ENCODE results near the gene DACH1.
"Not testable (repeated sequence)": the region's sequence is repeated elsewhere in the genome, so short reads cannot be mapped to it uniquely, and the experiment has no call there.

Gene DACH1

DNA sequence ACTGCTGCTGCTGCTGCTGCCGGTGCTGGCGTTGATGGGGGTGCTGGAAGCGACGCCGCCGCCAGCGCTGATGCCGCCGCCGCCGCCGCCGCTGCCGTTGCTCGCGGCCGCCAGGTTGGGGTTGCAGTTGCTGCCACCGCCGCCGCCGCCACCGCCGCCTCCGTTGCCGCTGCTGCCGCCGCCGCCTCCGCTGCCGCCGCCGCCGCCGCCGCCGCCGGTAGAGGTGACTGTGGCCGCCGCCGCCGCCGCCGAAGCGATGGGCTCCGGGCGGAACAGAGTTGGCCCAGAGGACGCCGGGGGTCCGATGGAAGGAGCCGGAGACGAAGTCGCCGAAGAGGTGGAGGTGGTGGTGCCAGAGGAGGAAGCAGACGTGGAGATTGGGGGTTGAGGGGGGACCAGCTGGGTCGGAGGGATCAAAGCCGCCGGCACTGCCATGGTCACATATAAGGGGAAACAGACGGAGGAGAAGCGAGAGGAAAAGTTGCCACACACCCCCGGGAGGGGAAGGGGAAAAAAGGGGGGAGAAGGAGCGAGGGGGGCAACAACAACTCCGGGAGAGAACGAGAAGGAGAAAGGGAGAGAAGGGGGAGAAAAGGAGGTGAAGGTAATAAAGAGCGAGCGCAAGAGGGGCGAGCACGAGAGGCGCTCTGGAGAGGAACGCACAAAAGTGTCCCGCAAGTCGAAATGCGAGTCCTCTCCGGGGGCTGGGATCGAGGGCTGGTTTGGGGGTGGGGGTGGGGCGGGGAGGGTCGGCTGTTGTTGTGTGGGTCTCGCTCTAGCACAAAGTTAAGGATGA lies 471 bp downstream of the DACH1 start:
- peak; percentile 45 for DNase-seq (ENCODE audit: low read depth, low spot score)

DNA sequence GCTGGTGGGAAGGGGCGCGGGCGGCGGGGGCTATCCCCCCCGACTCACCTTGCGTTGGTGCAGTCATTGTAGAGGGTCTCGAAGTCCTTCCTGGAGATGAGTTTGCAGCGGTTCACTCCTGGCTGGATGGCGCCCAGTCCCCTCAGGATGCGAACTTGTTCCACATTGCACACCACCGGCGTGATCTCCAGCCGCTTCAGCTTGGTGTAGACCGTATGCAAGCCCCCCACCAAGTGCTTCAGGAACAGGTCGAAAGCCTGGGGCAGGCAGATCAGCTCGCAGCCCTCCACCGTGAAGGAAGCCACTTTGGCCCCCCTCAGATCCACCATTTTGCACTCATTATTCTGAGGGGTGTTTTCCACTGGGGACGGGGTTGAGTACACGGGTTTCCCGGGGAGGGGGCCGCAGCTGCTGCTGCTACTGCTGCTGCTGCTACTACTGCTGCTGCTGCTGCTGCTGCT lies 1.1 kb downstream of the DACH1 start:
- peak; percentile 50 for DNase-seq (ENCODE audit: low read depth, low spot score)

DNA sequence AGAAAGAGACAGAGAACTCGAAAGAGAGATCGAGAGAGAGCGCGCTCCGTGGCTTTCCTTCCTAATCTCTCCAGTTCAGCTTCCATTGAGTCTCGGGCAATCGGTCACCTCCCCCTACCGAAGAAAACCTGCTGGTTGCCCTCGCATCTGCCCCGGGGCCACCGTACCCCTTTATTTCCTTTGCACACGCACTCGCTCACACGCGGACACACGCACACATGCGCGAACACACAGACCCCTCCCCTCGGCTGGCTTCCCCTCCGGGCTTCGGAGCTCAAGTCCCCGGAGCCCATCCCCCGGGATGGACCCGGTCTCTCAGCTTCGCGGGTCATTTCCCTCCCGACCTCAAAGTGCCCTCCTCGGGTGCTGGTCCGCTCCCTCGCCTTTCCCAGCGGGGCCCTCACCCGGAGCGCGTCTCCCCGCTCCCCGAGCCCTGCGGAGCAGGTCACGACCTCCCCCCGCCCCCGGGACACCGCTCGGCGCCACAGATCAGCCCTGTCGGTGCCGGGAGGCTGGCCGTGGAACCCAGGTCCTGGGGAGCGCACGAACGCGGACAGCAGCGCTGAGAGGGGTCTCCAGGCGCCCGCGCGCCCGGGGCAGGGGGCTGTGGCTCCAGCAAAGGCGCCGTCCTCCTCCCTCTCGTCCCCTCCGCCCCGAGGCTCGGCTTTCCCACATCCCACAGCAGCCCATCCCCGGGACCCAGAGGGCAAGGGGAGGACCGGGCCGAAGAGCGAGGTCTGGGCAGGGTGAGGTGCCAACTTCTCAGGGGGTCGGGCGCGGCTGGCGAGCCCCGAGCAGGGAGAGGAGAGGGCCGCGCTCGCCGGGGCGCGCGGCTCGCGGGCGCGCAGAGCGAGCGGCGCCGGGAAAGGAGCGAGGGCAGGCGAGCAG lies 1.8 kb downstream of the DACH1 start:
- DNase-seq (ENCODE audit: low read depth, low spot score): peak; percentile 34

DNA sequence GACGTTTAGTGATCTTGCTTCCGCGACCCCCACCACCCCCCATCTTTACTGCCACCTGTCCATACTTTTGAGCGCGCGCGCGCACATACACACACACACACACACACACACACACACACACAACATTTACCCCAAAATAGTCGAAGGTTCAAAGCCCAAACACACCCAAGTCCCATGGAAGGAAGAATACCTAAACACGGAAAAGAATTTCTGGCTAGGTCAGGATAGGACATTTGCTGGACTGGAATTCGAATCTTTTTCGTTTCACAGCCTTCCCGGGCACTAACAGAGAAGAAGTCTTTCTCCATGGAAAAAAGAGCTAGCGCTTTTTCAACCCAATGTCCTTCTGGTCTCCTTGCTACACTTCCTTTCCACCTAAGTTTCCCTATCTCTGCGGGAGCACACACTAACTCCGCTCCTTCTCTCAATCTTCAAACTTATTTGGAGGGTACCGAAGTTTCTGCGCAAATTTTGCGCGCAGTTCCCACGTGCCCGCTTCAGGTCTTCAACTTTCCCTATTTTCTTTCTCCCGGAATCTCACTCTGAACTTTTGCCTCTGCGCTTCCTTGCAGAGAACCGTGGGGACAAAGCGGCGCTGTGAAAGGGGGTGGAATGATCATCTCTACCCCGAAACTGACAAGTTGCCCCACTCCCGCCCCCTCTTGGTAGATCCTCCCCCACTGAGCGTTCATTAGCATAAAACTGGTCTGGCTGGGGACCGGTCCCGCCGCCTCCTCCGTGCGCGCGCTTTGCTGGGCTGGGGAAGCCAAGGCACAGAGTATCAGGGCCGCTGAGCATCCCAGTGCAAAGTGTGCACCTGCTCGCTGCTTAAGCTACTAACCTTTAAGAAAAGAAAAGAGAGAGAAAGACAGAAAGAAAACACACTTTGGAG lies 2.7 kb downstream of the DACH1 start:
- DNase-seq (ENCODE audit: low read depth, low spot score): peak; percentile 64

DNA sequence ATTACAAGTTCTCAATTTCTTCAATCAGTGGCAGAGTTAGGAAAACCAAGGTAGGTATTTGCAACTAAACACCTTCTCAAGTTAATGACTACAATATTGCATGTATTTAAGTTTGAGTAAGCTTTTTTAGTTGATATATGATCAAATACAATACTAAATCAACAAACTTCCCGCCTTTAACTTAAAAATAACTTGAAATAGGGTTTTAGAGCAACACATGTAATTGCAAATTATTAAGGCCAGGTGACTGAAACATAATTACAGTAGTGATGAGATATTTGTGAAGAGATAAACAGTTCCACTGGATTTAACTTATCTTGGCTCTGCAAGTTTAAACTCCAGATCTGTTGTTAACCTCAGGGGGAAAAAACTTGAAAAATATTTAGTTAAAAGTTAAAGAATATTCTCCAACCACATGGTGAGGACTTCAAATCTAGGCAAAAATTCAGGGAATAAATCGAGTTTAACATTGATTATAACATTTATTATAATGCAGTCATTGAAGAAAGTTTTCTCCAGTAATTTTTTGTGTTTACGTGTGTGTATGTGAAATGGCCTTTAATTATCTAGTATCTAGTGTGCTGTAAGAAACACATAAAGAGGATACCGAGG lies 3.6 kb downstream of the DACH1 start:
- no peak for DNase-seq (ENCODE audit: low read depth, low spot score)

DNA sequence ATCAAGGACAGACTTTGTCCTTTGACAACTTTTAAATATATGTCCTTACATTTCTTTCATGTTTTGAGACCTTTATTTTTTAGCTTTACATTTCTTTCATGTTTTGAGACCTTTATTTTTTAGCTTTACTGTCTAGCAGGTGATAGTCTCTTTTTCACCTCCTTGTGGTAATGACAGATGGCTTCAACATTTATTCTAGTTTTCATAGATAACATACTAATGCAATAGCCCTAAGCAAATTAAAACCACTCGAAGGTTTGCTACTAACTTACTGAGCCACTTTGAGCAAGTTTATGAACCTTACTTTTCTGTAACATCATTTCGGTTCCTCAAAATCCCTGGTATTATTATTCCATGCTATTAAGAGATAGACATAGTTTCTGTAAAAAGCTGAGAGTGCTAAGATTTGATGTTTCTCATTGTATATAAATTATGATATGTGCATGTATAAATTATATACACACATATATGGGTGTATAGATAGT lies 4.5 kb downstream of the DACH1 start:
- no peak for DNase-seq (ENCODE audit: low read depth, low spot score)

DNA sequence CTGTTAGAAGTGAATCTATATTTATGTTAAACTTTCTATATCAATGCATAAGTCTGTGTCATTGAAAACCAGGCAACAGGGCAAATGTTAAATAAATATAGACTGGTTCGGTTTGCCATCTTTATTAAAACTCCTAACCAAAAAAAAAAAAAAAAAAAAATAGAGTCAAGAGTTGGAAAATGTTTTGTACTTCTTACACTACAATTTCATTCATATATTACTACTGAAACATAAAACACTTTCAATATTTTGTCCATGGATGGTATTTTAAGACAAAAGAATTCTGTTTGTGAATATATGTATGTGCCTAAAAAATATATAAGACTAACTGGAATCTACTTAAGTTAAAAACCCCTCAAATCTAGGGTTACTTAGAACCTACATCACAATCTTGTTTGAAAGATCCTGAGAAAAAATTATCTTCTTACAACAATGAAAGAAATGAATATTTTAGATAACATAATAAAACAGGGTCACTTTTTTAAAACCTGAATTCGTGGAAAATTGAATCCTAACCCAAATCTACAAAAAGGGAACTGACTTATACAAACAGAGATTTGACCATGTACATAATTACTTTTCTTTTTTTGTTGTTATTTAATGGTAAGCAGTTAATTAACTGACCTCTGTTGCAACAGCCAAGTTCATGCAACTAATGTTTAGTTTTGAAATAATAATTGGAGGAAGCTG lies 5.1 kb downstream of the DACH1 start:
- DNase-seq (ENCODE audit: low read depth, low spot score): no peak

DNA sequence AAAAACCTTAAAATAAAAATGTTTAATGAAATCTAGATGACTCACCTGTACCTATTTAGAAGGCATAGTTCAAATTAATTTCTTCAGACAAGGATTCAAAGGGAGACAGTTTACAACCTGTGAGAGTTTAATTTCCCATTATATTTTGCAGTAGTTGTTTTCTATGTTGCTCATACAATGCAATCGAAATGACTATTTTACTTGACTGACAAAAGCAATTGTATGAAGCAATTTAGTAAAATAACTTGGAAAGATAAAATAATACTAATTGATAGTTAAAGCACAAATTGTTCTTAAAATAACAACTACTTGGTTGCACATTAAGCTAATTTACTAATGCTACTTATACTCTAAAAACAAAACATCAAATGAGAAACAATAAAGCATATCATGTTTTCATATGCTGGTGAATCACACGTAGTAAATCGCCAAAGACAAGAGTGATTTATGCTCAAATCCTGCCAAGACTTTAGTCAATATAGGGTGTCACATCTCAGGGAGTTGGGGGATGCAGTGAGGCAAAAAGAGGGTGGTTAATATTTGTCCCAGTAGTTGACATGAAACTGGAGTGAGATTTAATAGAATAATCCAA lies 6.4 kb downstream of the DACH1 start:
- no peak for DNase-seq (ENCODE audit: low read depth, low spot score)

DNA sequence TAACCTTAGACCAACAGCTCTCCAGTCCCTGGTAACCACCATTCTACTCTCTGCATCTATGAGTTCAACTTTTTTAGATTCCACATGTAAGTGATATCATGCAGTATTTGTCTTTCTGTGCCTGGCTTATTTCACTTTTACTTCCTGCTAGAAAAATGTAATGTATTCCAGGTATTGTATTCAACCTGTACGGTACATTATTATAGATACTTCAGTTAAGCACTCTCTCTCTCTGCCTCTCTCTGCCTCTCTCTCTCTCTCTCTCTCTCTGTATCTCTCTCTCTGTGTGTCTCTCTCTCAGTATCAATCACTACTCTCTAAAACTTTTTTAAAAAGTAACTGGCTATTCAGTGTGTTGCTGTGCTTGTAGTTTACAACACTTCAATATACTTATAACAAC lies 8.4 kb downstream of the DACH1 start:
- DNase-seq (ENCODE audit: low read depth, low spot score): no peak

DNA sequence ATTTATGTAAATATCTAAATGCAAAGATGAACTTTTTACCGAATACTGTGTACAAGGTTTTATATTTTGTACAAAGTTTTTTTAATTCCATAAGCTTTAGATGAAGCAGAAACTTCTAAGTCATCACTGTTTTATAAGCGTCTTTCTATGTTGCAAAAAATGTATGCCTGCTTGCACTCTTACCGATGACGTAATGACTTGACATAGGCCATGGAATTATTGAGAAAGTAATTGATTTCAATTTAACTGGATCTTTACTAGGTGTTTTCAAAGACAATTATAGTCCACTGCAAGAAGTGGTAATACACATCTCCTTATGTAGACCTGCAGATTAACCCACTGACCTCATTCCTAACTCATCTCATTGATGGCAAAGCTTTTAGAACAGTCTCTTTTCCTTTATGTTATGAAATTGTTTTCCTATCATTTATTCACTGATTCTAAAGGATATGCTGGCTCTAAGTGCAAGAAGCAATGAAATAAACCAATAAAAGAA lies 10.4 kb downstream of the DACH1 start:
- DNase-seq (ENCODE audit: low read depth, low spot score): no peak

DNA sequence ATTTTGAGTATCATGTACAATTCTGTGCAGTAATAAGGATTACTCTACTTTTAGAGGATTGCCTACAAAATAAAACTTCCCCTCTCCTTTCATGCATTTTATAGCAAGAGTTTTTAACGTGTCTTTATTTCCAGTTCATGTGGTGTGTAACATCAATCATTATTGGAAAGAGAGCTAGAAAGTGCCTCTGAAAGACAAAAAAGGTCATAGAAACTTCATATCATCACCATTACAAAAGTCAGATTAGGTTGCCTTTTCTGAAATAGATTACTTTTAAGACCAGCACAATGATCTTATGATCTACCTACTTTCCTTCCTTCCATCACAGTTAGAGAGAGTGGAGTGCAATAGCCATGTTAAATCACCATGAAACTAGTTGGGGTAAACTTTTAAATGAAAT lies 12.6 kb downstream of the DACH1 start:
- no peak for DNase-seq (ENCODE audit: low read depth, low spot score)

DNA sequence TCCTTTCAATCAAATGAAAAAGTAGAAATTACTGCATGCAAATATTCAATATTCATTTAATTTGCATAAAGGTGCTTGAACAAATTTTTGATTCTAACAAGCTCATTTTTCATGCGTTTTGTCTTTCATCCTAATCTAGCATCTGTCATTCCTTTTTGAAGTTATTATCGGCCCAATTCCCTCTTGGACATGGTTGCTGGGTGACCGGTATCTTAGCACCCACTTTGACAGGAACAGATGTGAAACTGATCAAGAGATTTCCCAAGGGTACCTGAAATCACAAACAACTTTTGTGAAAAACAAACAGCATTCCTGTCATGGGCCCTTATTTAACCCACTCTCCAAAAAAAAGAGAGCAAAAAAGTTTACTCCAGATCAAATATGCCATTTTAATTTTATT lies 13.3 kb downstream of the DACH1 start:
- DNase-seq (ENCODE audit: low read depth, low spot score): no peak

DNA sequence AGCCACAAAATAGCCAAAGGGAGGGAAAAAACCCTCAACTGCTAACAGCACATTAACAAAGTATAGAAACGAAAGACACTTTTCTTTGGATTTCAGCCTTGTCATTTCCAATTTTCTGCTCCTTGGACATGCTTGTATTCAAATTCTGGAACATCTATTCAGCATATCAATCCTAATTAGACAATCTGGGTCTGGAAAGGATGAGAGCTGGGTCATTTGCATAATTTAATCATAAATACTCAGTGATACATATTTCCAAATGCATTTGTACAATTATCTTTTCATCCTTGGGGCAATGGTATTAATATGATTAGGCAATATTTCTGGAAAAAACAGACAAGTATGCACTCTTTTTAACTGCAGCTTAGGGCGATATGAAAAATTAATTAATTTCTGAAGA lies 14.3 kb downstream of the DACH1 start:
- no peak for DNase-seq (ENCODE audit: low read depth, low spot score)

DNA sequence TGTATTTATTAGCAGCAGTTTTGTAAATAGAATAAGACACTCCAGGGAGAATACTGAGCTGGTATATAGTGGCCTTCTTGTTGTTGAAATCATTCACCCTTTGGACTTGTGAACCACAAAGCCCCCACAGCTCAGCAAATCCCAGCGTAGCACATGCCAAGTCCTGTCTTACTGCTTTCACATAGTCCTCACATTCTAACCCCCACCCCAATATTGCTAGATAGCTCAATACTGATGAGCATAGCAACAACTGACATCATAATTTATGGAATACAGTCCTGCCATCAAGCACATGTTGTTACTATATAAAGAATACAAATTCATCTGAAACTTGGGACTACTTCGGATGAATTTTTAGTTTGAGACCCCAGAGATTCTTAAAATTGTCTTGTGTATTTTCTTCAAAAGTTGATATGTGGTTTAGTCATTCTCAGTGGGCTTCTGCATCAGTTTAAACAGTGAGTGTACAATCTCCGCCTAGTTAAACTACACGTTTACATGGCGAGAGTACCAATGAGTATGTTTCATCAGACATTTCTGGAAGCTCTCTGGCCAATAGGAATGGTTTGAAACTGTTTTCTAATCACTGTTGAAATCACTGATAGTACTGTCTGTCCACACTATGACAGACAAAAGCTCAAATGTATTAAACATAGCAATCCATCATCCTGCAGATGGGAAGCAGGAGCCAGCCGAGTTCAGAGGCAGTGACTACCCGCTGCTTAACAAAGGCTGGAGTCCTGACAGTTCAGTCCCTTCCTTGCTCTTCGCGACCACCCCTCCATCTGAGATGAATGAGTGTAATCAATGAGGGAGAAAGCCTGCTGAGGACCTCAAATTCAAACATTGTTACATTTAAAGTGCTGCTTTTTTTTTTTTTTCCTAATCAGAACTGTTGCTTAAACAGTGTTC lies 15.2 kb downstream of the DACH1 start:
- no peak for DNase-seq (ENCODE audit: low read depth, low spot score)

DNA sequence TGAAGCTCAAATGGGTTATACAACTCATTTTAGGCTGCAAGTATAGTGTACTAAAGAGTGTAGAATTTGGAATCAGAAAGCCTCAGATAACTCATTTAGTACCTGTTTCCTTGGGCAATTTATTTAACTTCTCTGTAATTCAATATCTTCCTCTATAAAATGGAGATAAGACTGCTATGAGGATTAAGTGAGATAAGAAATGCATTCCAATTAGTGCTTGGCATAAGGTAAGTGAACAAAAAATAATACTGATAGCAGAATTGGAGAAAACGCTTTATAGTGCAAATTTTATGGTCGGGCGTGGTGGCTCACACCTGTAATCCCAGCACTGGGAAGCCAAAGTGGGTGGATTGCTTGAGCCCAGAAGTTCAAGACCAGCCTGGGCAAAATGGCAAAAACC lies 25.0 kb downstream of the DACH1 start:
- no peak for DNase-seq (ENCODE audit: low read depth, low spot score)

DNA sequence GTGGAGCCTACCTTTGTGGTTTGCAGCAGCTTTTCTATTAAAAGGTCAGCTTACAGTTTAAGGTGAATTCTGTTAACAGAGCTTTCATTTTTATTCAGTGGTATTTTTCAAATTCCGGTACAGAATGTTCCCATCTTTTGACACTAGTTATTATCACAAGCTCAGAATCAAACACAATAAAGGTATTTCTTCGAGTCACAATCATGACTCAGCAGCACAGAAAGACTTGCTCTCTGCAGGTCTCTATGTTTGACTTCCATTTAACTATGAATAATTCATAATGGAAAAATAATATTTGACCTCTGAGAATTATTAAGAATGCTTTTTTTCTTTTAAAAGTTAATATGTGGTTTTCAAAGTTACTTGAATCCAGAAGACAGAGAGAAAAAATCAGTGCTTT lies 28.2 kb downstream of the DACH1 start:
- DNase-seq (ENCODE audit: low read depth, low spot score): no peak

DNA sequence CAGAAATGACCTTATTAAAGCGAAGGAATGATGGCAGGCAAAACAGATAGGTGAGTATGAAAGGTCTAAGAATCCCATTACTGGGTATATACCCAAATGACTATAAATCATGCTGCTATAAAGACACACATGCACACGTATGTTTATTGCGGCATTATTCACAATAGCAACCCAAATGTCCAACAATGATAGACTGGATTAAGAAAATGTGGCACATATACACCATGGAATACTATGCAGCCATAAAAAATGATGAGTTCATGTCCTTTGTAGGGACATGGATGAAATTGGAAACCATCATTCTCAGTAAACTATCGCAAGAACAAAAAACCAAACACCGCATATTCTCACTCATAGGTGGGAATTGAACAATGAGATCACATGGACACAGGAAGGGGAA lies 29.4 kb downstream of the DACH1 start:
- not testable (repeated sequence) for DNase-seq (ENCODE audit: low read depth, low spot score)

DNA sequence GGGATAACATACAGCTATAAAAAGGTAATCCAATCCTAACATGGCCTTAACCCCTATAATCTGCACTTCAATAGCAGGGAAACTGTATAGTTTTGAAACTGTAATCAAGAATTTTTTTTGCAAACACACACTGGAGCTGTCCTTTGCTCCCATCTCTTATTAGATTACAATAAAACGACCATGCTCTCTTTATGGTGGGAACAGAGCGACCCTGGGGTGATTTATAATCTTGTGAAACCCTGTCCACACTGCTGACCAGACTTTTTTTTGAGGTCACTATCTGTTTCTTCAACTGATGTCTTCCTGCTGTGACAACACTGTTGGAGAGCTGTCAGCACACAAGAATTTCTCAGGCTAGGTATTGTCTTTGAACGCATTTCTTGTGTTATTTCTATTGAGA lies 35.3 kb downstream of the DACH1 start:
- DNase-seq (ENCODE audit: low read depth, low spot score): peak; percentile 7

DNA sequence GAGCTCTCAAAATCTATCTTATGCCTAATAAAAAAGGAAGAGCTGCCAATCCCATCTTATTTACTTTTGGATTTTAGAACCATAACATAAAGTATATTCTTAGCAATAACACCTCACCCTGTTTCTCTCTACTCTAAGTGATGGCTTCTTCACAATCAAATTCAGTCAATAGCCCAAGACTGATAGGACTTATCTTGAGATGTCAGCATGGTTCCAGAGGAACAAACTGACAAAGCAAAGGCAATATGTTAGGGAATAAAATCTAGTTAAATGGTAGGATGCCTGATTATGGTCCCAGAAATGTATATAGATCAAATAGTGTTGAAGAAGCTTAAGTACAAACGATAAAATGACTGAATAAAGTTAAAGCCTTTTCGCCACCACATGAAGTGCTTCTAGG lies 36.3 kb downstream of the DACH1 start:
- no peak for DNase-seq (ENCODE audit: low read depth, low spot score)

Measured in ELF-1 (cell line).